ENCODE data around the gene CELF4. TPM values are rescaled to one million over a fixed set of nuclear protein-coding genes. Genes with fewer than 3 reads are reported as not detected.

Gene CELF4
- total and polyA plus RNA-seq, 7 donors: 0.60 to 5.0 (median 1.8) TPM; not detected in 1

GRCh38 chr18:37577051-37577611 is 11.5 kb upstream of the CELF4 start:
- intact Hi-C loops (cut with DNase I): no loop called here
- DNase-seq: no peak
- H3K4me3 ChIP-seq: no peak overlapping the region
- WGBS, 2 donors: 54 to 70% methylated on average over 7 of the region's 7 CpGs
- no peaks in the 10 kb centered on the region for H3K9me3 ChIP-seq
- H3K27me3 ChIP-seq: peaks cover 0 to 20% (median 0%) of the 10 kb centered on the region in 3 donors
- H3K4me1 ChIP-seq: no peaks in the 10 kb centered on the region
- no peak overlapping the region for H3K27ac ChIP-seq
- TF ChIP-seq POLR2A (IDR thresholded peaks at IDR 0.05) (no peak), POLR2AphosphoS5 (IDR thresholded peaks at IDR 0.05) (no peak), EP300 (IDR thresholded peaks at IDR 0.05) (no peak), CTCF (IDR thresholded peaks at IDR 0.05) (no peak)
- H3K36me3 ChIP-seq: no peaks in the 10 kb centered on the region

GRCh38 chr18:37575646-37576045 is 10.0 kb upstream of the CELF4 start:
- no peak overlapping the region for H3K27ac ChIP-seq
- no peaks in the 10 kb centered on the region for H3K9me3 ChIP-seq
- no peaks in the 10 kb centered on the region for H3K4me1 ChIP-seq
- no peak overlapping the region for H3K4me3 ChIP-seq
- WGBS, 2 donors: 82 to 85% methylated on average over 10 of the region's 10 CpGs
- DNase-seq: no peak
- TF ChIP-seq EP300 (IDR thresholded peaks at IDR 0.05) (no peak), POLR2A (IDR thresholded peaks at IDR 0.05) (no peak), CTCF (IDR thresholded peaks at IDR 0.05) (no peak), POLR2AphosphoS5 (IDR thresholded peaks at IDR 0.05) (no peak)
- intact Hi-C loops (cut with DNase I): no loop called here
- H3K36me3 ChIP-seq: no peaks in the 10 kb centered on the region
- peaks cover 0 to 31% (median under 1%) of the 10 kb centered on the region in 3 donors for H3K27me3 ChIP-seq

GRCh38 chr18:37574113-37574512 is 8.5 kb upstream of the CELF4 start:
- no peaks in the 10 kb centered on the region for H3K4me1 ChIP-seq
- H3K27me3 ChIP-seq: peaks cover under 1 to 33% (median 16%) of the 10 kb centered on the region in 3 donors
- intact Hi-C loops (cut with DNase I): no loop called here
- no peak for DNase-seq
- 58 to 85% methylated on average over 7 of the region's 7 CpGs for whole genome bisulfite sequencing, 2 donors
- H3K9me3 ChIP-seq: no peaks in the 10 kb centered on the region
- H3K36me3 ChIP-seq: no peaks in the 10 kb centered on the region
- no peak overlapping the region for H3K27ac ChIP-seq
- no peak overlapping the region for H3K4me3 ChIP-seq
- no peak for TF ChIP-seq POLR2AphosphoS5 (IDR thresholded peaks at IDR 0.05)
- no peak for TF ChIP-seq CTCF (IDR thresholded peaks at IDR 0.05)
- no peak for TF ChIP-seq POLR2A (IDR thresholded peaks at IDR 0.05)
- no peak for TF ChIP-seq EP300 (IDR thresholded peaks at IDR 0.05)

- WGBS, 2 donors: 39 to 69% methylated on average over 3 of the region's 3 CpGs
- H3K27ac ChIP-seq: no peak overlapping the region
- intact Hi-C loops (cut with DNase I): no loop called here
- H3K4me3 ChIP-seq: no peak overlapping the region
- no peaks in the 10 kb centered on the region for H3K9me3 ChIP-seq
- DNase-seq: no peak
- no peaks in the 10 kb centered on the region for H3K36me3 ChIP-seq
- H3K4me1 ChIP-seq: peaks cover 0 to 3% (median 1%) of the 10 kb centered on the region in 4 donors
- peaks cover 15 to 46% (median 29%) of the 10 kb centered on the region in 3 donors for H3K27me3 ChIP-seq
- no peak for TF ChIP-seq CTCF (IDR thresholded peaks at IDR 0.05)
- TF ChIP-seq EP300 (IDR thresholded peaks at IDR 0.05): no peak
- TF ChIP-seq POLR2AphosphoS5 (IDR thresholded peaks at IDR 0.05): no peak
- no peak for TF ChIP-seq POLR2A (IDR thresholded peaks at IDR 0.05)
Measured at GRCh38 chr18:37572736-37573135, 7.1 kb upstream of the CELF4 start.

GRCh38 chr18:37571266-37571665 is 5.7 kb upstream of the CELF4 start:
- intact Hi-C loops (cut with DNase I): no loop called here
- TF ChIP-seq POLR2A (IDR thresholded peaks at IDR 0.05) (no peak), CTCF (IDR thresholded peaks at IDR 0.05) (no peak), POLR2AphosphoS5 (IDR thresholded peaks at IDR 0.05) (no peak), EP300 (IDR thresholded peaks at IDR 0.05) (no peak)
- Histone ChIP-seq H3K4me1 (peaks cover 0 to 18% (median 16%) of the 10 kb centered on the region in 4 donors), H3K27me3 (peaks cover 27 to 61% (median 44%) of the 10 kb centered on the region in 3 donors), H3K27ac (no peak overlapping the region), H3K36me3 (no peaks in the 10 kb centered on the region), H3K4me3 (no peak overlapping the region), H3K9me3 (no peaks in the 10 kb centered on the region)
- DNase-seq: no peak
- 45 to 66% methylated on average over 5 of the region's 5 CpGs for WGBS, 2 donors
